Suppressor macrophage treated with lipopolysaccharide for 1 hour (primary cell): Measurements from ENCODE around the gene CNTN4.

ENCODE experiments used
- DNase-seq, 3 donors: peaks; one replicate each; pipeline ENCODE4 v3.0.0-alpha.2; 2020 to 2022

CNTN4 gene

DNA sequence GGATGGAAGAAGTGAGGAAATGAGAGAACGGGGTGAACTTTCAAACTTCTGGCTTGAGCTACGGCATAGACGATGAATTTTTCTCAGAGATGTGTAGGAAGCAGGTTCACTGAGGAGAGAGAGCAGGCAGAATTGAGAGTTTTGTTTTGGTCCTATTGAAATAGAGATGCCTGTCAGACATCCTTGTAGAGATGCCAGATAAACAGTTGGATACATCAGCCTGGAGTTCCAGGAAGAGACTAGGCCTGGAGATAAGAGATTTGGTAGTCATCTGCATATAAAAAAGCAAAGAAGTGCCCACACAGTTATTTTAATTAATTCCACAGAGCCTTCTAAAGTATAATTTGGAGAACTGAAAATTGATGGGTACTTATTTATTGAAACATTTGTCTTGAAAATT is 515.9 kb downstream of the CNTN4 start:
- no peak for DNase-seq

DNA sequence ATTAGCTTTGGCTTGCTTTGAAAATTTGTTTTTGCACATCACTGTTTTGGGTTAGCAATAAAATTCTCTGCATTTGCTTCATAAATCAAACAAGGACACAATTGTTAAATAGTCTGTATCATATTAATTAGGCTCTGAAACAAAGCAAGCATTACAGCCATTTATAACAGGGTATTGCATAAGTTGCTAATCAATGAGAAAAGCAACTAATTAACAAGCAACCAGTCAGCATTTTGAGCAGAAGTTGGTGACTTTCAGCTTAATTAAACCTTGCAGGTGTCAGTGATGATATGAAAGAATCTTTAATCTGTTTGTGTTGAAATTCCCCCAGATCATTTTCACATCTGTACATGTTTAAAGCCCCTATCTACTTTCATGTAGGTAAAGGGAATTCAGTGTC is 516.4 kb downstream of the CNTN4 start:
- DNase-seq, result no peak

DNA sequence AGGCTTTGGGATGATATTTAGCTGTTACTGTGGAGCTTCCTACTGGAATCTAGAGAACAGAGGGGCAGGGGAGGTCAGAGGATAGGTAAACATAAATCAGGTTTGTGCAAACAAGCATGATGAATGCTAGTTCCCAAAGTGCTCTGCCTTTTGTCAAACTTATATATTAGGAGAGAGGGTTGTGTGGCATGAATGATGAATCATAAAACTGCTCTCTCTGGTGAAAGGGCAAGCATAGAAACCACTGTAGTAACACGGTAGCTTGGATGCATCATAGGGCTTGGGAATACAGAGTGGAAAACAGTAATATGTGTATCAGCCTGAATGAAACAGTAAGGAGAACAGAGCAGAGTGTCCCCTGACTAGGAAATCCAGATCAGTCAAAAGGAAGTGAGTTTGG is 524.8 kb downstream of the CNTN4 start:
- DNase-seq, result no peak

DNA sequence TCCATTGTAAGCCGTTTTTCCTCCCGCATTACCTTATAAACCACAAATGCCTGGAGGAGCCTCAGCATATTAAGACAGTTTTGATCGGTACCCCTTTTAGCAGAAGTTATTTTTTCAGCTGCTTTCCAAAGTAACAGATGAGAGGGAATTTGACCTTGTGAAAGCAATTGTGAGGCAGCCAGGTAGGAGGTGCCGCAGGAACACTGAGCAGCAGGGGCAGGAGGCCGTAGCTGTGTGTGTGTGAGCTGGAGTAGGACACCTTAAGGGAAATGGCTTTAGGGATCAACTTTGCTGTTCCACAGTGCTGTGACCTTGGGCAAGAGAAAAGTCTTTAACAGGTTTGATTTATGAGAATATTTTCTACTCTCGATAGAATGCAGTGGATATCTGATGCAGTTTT is 529.5 kb downstream of the CNTN4 start:
- DNase-seq, result no peak

DNA sequence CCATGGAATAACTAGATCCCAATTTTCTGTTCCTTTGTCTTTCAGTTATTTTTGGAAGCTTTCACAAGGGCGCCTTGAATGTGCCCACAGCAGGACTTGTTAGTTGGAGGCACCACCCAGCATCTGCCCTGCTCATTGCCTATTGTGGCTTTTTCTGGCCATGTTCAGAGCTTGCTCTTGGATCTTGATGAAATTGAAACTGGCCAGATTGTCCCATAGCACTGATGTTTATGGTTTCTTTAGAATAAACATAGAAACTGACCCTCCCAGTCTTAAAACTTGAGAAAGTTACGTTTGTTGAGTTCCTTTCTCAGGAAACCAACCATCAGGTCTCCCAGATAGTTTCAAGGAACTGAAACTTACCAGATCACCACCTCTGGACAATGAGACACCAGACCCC is 536.8 kb downstream of the CNTN4 start:
- DNase-seq, result no peak

DNA sequence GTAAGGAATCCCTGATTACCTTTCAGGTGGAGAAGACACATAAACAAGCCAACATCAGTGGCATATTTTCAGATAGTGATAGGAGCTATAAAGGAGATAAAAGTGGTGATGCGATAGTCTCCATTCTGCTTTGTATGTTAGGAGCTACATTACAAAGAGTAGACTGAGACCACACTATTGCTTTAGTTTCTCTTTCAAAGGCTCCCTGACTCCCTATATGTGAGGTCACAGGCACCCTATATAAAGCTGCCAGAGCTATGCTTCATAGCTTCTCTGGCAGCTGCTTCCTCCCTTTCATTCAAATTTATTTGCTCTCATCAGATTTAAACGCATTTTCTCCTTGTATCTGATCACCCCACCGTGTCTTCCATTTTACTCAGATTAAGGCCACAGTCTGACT is 544.9 kb downstream of the CNTN4 start:
- no peak for DNase-seq

DNA sequence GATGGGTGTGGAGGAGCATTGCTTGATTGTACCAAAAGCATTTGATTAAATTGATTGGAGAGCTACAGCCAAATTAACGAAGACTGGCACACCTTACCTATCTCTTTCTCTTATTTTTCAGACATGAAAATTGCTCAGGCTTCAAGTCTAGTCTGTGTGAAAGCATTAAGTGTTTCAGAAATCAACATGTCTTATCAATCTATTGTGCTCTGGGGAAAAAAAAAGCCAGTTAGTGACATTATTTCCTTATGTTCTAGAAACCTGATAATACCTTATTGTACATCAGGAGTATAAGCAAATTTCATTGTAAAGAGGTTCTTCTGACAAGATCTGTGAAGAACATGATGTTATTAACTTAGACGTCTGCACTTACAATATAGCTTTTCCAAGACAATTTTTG is 546.3 kb downstream of the CNTN4 start:
- DNase-seq, result no peak

DNA sequence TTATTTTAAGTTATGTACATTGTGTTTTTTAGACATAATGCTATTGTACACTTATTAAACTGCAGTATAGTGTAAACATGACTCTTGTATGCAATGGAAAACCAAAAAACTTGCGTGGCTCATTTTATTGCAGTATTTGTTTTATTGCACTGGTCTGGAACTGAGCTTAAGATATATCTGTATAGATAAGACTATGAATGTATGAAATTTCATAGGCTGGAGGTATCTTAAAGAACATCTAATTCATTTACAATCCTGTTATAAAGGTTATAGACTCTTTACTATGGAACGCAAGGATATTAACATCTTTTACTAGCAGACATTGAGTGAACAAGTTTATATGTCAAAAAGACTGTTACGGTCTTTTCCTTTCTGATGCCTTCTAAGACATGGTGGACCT is 552.1 kb downstream of the CNTN4 start:
- no peak for DNase-seq

DNA sequence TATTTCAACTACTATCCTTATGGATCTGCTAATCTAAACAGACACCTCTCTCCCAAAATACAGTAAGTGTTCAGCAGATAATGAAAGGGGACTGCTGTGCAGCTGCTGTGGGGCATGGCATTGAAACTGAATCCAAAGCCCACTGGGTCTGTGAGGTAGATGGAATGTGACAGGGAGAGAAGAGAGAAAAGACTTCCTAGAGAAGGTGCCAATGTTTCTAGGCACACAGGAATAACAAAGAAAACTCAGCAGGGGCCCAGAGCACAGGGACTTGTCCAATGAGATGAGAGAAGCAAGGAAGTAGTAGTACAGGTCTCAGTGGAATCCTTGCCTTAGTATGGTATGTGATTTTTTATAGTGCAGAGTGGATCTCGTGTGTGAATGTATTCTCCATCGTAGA is 553.7 kb downstream of the CNTN4 start:
- no peak for DNase-seq

DNA sequence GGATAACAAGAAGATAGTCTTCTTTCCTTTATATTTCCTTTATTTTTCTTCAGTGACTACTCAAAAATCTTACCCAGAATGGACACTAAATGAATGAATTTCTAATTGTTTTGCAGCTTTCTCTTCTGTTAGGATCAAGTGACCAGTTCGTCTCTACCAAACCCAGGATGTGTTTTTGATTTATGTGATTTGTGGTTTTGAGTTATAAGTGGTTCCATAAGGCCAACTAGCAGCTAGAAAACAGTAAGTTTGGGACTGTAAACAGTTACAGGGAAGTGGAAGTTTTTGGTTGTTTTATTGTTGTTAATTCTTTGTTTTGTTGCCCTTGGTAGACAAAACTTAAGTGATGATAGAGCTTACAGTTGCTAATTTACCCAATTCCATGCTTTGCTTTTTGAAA is 555.0 kb downstream of the CNTN4 start:
- no peak for DNase-seq

DNA sequence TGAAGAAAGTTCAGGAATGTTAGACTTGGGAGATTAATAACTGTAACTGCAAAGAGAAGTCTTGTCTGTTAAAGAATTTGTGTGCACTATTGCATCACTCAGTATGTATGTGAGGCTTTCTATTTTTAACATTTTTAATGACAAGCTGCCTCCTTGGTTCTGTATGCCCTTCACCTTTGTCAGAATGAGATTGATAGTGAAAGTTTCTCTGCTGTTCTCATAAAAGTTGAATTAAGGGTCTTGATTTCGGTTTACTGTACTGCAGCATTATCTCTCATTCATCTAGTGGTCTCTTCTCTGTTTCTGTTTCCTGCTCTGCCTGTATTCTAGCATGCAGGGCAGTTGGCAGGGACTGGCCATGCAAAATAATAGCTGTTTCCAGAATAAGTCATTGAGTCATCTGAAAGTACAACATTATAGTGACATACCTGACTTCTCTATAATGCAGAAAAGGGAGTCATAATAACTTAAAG is 556.6 kb downstream of the CNTN4 start:
- no peak for DNase-seq

DNA sequence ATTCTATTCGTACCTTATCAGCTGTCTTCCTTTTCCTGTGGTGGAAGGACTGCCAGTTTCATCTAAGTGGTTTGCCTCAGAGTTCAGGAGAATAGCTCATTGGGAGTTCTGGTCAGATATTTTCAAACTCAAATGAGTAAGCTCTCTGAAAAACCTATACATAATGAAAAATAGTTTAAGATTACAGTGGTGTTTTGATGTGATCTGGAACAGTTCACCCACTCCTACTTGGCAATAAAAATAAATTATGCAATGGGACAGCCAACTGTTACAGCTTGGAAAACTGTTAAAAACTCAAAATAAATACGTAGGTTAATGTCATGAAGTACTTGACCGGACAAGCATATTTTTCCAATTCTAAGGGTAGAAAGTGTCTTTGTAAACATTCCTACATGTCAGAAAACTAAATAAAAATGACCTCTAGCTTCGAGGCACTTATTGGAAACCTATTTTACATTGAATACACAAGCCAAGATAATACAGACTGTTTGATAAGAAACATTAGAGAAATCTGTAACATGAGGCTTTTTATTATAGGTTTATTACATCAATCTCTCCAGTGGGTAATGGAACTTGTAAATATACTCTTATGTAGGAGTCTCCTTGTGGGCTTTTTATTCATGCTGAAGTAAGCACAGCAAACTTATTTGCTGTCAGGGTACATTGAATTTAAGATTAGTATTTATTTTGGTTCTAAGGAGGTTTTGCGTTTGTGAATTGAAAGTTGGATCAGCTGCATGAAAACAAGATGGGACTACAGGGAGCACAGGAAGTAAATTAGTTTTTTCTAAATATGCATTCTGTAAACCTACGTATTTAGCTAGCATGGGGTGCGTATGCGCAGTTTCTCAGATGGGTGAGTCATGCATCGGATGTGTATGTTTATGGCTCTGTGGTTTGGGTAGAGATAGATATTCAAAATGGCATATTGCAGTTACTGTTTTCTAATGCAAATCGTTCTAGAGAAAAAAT is 558.4 kb downstream of the CNTN4 start:
- DNase-seq, result no peak

DNA sequence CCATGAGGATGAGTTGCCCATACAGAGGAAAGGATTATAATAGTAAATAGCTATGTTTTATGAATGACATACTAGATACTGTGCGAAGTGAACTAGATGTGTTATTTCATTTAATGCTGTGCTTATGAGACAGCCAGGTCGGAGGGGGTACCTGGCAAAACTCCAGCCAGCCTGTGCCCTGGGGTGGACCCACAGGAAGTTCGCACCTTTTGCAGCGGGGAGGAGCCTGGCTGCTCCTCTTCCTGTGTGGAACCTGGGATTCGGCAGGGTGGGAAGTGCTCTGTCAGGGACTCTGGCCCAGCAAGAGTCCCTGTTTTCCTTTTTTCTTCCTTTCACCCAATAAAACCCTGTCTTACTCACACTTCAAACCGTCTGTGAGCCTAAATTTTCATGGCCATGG is 559.3 kb downstream of the CNTN4 start:
- DNase-seq, result no peak

DNA sequence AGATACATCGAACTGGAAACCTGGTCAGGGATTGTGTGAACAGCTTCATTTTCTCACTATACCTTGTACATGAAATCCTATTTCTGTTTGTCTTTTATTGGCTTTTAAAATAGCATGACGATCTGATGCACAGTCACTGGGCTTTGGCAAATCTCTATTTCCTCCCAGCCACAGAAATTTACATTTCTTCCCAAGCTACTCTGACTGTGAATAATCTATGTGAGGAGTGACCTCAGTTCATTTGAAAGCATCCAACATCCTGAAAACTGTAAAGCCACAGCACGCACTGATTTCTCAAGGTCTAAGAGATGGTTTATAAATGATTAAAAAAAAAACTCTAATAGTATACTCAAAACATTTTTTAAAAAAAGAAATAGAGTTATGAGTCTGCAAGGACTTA is 561.2 kb downstream of the CNTN4 start:
- DNase-seq, result no peak

DNA sequence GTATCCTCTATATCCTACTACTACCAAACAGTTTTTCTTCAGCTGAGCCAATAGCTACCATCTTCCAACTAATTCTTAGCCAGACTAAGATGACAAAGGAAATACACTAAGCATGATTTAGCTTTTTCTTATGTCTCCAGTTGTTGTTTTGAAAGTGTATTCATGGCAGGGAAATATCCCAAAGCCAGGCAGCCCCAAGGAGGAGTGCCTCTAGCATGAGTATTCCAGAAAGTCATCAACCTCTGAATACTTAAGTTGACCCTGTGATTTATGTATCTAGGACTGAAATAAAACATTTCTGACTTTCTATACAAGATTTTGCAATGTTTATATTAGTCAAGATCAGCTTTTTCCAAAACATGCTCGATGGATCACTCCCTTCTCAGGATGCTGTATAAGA is 562.4 kb downstream of the CNTN4 start:
- DNase-seq, result no peak

DNA sequence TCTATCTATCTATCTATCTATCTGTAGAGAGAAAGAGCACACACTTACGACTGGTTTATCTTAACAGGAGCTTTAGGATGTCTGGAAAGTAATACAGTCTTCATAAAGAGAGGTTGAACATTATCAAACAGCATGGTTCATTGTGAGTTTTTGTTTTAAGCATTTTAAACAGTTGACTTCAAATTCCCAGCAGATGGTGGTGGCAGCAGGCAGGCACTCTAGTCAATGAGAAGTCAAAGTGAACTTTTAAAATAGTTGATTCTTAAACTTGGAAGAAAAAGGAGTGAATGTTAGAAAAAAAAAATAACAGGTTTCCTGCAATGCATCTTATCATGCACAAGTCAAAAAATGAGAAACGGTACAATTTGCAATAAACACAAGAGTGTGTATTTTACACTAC is 578.8 kb downstream of the CNTN4 start:
- DNase-seq, result no peak

DNA sequence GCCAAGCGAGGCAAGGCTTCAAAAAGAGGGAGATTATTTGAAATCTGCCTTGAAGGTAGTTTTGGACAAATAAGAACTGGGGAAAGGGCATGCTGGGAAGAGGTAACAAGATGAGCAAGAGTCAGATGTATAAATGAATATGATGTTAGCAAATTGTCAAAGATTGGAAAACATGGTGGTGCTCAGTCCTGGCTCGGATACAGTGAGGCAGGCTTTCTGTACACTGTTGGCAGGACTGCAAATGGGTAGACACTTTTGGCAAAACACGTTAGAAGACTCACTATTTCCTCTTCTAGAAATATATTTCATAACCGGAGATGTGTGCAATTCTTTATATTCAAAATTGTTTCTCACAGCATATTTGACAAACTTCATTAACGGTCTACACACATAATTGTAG is 581.6 kb downstream of the CNTN4 start:
- DNase-seq, result no peak

DNA sequence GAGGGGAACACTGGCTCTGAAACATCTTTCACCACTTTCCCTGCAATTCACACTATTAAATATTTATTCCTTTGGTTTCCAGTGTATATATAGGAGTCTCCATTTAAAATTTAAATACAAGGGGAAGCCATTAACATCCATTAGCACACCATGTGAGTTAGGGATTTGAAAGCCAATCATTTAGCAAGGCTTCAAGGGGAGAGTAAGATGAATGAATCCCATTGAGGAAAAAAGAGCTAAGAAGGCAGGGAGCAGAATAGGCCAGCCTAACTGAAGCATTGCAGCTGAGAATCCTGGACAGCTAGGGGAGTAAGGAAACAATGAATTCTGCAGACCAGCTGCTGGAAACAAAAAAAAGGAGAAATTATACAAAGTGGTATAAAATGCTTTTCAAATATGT is 585.4 kb downstream of the CNTN4 start:
- no peak for DNase-seq

DNA sequence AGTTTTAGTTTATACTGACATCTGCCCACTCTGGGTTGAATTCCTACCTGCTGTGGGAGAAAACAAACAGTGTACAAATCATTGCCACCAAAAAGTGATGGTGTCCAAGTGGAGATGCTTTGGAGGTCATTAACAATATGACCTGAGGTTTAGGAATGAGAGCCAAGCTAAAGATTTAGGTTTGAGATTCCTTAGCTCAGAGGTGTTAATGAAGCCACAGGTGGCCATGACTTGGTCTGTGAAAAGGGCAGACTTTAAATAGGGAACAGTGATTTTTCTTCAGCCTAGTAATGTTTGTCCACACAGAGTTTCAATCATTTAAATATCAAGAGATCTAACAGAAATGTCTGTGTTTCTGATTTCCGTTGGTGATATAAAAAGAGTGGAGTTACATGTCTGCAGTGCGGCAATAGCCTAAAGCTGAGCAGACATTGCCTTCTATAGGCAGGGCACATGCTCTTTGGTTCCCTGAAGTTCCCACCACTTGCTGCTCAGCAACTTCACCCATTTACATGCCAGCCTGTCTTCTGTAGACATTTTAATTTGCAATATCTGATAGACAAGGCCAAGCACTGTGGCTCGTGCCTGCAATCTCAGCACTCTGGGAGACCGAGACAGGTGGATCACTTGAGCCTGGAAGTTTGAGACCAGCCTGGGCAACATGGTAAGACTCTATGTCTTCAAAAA is 588.3 kb downstream of the CNTN4 start:
- DNase-seq, result no peak

DNA sequence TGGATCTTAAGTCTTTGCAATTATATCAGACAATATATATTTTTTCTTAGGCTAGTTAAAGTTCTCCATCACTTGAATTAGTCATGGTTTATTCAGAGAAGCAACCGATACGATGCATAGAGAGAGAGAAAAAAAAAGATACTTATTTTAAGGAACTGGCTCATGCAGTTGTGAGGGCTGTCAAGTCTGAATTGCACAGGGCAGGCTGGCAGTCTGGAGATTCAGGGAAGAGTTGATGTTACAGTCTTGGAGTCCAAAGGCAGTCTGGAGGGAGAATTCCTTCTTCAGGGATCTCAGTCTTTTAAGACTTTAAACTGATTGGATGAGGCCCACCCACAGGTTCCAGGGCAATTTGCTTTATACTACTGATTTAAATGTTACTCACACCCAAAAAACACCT is 598.9 kb downstream of the CNTN4 start:
- no peak for DNase-seq

DNA sequence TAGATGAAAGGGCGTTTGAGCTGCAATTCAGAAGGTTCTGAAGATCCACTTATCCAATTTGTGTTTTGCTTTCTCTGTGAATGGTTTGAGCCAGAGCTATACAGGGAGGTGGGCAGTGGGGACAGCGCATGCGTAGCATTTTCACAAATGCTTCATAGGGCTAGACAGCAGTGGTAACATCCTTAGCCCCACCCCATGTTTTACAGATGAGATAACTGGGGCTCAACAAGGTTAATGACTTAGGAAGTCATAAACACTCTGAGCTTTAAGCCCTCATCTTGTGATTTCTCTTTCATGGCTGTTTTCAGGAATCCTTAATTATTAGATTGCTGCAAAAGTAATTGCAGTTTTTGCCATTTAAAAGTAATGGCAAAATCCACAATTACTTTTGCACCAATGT is 602.8 kb downstream of the CNTN4 start:
- DNase-seq, result no peak

DNA sequence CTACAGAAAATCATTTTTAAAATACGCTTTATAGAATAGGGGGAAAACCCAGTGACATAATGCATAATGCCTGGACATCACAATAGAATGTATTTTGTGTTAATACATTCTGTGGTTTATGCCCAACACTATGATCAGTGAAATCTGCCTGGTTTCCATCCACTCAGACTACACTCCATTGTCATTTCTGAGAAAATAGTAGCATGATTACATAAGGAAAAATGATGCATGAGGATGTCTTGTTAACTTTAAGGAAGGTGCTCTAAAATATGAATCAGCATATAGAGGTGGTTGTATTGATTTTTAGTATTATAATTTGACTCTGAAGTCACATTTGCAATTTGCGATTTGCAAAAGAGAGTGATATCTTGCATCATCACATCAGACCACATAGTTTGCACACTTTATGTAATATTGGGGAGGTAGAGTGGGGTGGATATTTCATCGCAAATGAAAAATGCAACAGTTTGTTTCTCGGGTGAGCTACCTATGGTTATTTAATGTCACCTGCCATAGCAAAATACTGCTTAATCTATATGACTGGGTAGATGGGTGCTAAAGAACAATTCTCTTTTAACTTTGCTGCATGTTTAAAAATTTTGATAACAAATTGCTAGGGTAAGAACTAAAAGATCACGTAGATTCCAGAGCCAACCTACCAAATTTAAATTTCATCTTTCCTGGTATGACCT is 607.6 kb downstream of the CNTN4 start:
- DNase-seq, result no peak

DNA sequence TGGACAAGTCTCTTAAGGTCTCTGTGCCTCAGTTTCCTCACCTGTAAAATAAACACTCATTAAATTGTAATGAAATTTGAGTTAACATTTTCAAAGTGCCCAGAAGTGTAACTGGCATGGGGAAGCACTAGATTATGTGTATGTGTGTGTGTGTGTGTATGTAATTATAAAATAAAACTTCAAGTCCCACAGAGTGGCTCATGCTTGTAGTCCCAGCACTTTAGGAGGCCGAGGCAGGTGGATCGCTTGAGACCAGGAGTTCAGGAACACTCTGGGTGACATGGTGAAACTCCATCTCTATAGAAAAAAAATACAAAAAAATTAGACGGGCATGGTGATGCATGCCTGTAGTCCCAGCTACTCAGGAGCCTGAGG is 608.2 kb downstream of the CNTN4 start:
- no peak for DNase-seq

DNA sequence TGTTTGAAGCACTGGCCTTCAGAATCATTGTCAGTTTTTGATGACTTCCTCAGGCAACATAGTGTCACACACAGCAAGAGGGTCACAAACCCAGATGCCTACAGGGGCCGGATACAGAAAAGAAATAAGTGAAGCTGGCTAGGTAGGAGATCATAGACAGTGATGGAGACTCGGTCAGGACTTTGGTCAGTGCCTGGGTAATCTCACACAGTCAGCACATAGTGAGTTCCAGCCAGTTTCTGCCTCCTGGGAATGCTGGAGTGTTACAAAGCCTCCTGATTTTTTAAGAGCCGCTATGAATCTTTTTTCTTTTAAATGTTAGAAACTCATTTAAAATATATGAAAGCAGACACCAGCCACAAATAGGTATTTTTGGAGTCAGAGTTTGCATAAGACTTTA is 612.4 kb downstream of the CNTN4 start:
- DNase-seq, result no peak
